ENCODE results near the gene DPH1.

DPH1 gene

GRCh38 chr17:2068519-2069051 is 38.6 kb downstream of the DPH1 start:
- Histone ChIP-seq H3K4me3 (ENCODE audit: insufficient read depth, low read depth, low read length, poor library complexity, severe bottlenecking) (no peak overlapping the region), H3K4me1 (ENCODE audit: control insufficient read depth, insufficient read depth, low read length, poor library complexity, severe bottlenecking) (no peaks in the 10 kb centered on the region), H3K9me3 (ENCODE audit: control insufficient read depth, low read length) (no peaks in the 10 kb centered on the region), H3K27ac (ENCODE audit: insufficient read depth, low read length, poor library complexity, severe bottlenecking) (no peak overlapping the region), H3K27me3 (replicated peaks; ENCODE audit: control insufficient read depth, insufficient read depth, low read length, poor library complexity, severe bottlenecking) (no peaks in the 10 kb centered on the region), H3K36me3 (ENCODE audit: control insufficient read depth, insufficient read depth, low read length) (peaks cover 59% of the 10 kb centered on the region)
- DNase-seq, result no peak

GRCh38 chr17:2070241-2071023 is 40.5 kb downstream of the DPH1 start:
- Histone ChIP-seq H3K27me3 (replicated peaks; ENCODE audit: control insufficient read depth, insufficient read depth, low read length, poor library complexity, severe bottlenecking) (no peaks in the 10 kb centered on the region), H3K27ac (ENCODE audit: insufficient read depth, low read length, poor library complexity, severe bottlenecking) (no peak overlapping the region), H3K4me3 (ENCODE audit: insufficient read depth, low read depth, low read length, poor library complexity, severe bottlenecking) (no peak overlapping the region), H3K4me1 (ENCODE audit: control insufficient read depth, insufficient read depth, low read length, poor library complexity, severe bottlenecking) (no peaks in the 10 kb centered on the region), H3K36me3 (ENCODE audit: control insufficient read depth, insufficient read depth, low read length) (peaks cover 55% of the 10 kb centered on the region), H3K9me3 (ENCODE audit: control insufficient read depth, low read length) (no peaks in the 10 kb centered on the region)
- no peak for DNase-seq

- H3K27ac ChIP-seq (ENCODE audit: insufficient read depth, low read length, poor library complexity, severe bottlenecking), result no peak overlapping the region
- DNase-seq, result no peak
- H3K27me3 ChIP-seq (replicated peaks; ENCODE audit: control insufficient read depth, insufficient read depth, low read length, poor library complexity, severe bottlenecking), result no peaks in the 10 kb centered on the region
- H3K4me3 ChIP-seq (ENCODE audit: insufficient read depth, low read depth, low read length, poor library complexity, severe bottlenecking), result no peak overlapping the region
- peaks cover 54% of the 10 kb centered on the region for H3K36me3 ChIP-seq (ENCODE audit: control insufficient read depth, insufficient read depth, low read length)
- no peaks in the 10 kb centered on the region for H3K9me3 ChIP-seq (ENCODE audit: control insufficient read depth, low read length)
- no peaks in the 10 kb centered on the region for H3K4me1 ChIP-seq (ENCODE audit: control insufficient read depth, insufficient read depth, low read length, poor library complexity, severe bottlenecking)
Measured at GRCh38 chr17:2071024-2071385, 41.1 kb downstream of the DPH1 start.

GRCh38 chr17:2071455-2072281 is 41.7 kb downstream of the DPH1 start:
- no peak for DNase-seq
- Histone ChIP-seq H3K4me3 (ENCODE audit: insufficient read depth, low read depth, low read length, poor library complexity, severe bottlenecking) (no peak overlapping the region), H3K9me3 (ENCODE audit: control insufficient read depth, low read length) (no peaks in the 10 kb centered on the region), H3K27ac (ENCODE audit: insufficient read depth, low read length, poor library complexity, severe bottlenecking) (no peak overlapping the region), H3K27me3 (replicated peaks; ENCODE audit: control insufficient read depth, insufficient read depth, low read length, poor library complexity, severe bottlenecking) (no peaks in the 10 kb centered on the region), H3K4me1 (ENCODE audit: control insufficient read depth, insufficient read depth, low read length, poor library complexity, severe bottlenecking) (no peaks in the 10 kb centered on the region), H3K36me3 (ENCODE audit: control insufficient read depth, insufficient read depth, low read length) (peaks cover 52% of the 10 kb centered on the region)

- no peaks in the 10 kb centered on the region for H3K9me3 ChIP-seq (ENCODE audit: control insufficient read depth, low read length)
- H3K36me3 ChIP-seq (ENCODE audit: control insufficient read depth, insufficient read depth, low read length), result peaks cover 38% of the 10 kb centered on the region
- no peak overlapping the region for H3K27ac ChIP-seq (ENCODE audit: insufficient read depth, low read length, poor library complexity, severe bottlenecking)
- H3K4me1 ChIP-seq (ENCODE audit: control insufficient read depth, insufficient read depth, low read length, poor library complexity, severe bottlenecking), result no peaks in the 10 kb centered on the region
- DNase-seq, result no peak
- H3K4me3 ChIP-seq (ENCODE audit: insufficient read depth, low read depth, low read length, poor library complexity, severe bottlenecking), result no peak overlapping the region
- H3K27me3 ChIP-seq (replicated peaks; ENCODE audit: control insufficient read depth, insufficient read depth, low read length, poor library complexity, severe bottlenecking), result no peaks in the 10 kb centered on the region
Measured at GRCh38 chr17:2074919-2075318, 45.0 kb downstream of the DPH1 start.

- no peak for DNase-seq
- Histone ChIP-seq H3K9me3 (ENCODE audit: control insufficient read depth, low read length) (no peaks in the 10 kb centered on the region), H3K27ac (ENCODE audit: insufficient read depth, low read length, poor library complexity, severe bottlenecking) (no peak overlapping the region), H3K36me3 (ENCODE audit: control insufficient read depth, insufficient read depth, low read length) (peaks cover 43% of the 10 kb centered on the region), H3K4me1 (ENCODE audit: control insufficient read depth, insufficient read depth, low read length, poor library complexity, severe bottlenecking) (no peaks in the 10 kb centered on the region), H3K4me3 (ENCODE audit: insufficient read depth, low read depth, low read length, poor library complexity, severe bottlenecking) (no peak overlapping the region), H3K27me3 (replicated peaks; ENCODE audit: control insufficient read depth, insufficient read depth, low read length, poor library complexity, severe bottlenecking) (no peaks in the 10 kb centered on the region)
Measured at GRCh38 chr17:2075336-2076086, 45.6 kb downstream of the DPH1 start.

GRCh38 chr17:2076087-2076984 is 46.4 kb downstream of the DPH1 start:
- Histone ChIP-seq H3K36me3 (ENCODE audit: control insufficient read depth, insufficient read depth, low read length) (peaks cover 49% of the 10 kb centered on the region), H3K27ac (ENCODE audit: insufficient read depth, low read length, poor library complexity, severe bottlenecking) (no peak overlapping the region)

GRCh38 chr17:2077040-2077439 is 47.1 kb downstream of the DPH1 start:
- Histone ChIP-seq H3K4me1 (ENCODE audit: control insufficient read depth, insufficient read depth, low read length, poor library complexity, severe bottlenecking) (no peaks in the 10 kb centered on the region), H3K27ac (ENCODE audit: insufficient read depth, low read length, poor library complexity, severe bottlenecking) (no peak overlapping the region), H3K36me3 (ENCODE audit: control insufficient read depth, insufficient read depth, low read length) (peaks cover 51% of the 10 kb centered on the region), H3K4me3 (ENCODE audit: insufficient read depth, low read depth, low read length, poor library complexity, severe bottlenecking) (no peak overlapping the region), H3K9me3 (ENCODE audit: control insufficient read depth, low read length) (no peaks in the 10 kb centered on the region), H3K27me3 (replicated peaks; ENCODE audit: control insufficient read depth, insufficient read depth, low read length, poor library complexity, severe bottlenecking) (no peaks in the 10 kb centered on the region)
- DNase-seq, result no peak

More at GRCh38 chr17:2076087-2076984, 46.4 kb downstream of the DPH1 start:
- Histone ChIP-seq H3K27me3 (replicated peaks; ENCODE audit: control insufficient read depth, insufficient read depth, low read length, poor library complexity, severe bottlenecking) (no peaks in the 10 kb centered on the region), H3K9me3 (ENCODE audit: control insufficient read depth, low read length) (no peaks in the 10 kb centered on the region), H3K4me3 (ENCODE audit: insufficient read depth, low read depth, low read length, poor library complexity, severe bottlenecking) (no peak overlapping the region), H3K4me1 (ENCODE audit: control insufficient read depth, insufficient read depth, low read length, poor library complexity, severe bottlenecking) (no peaks in the 10 kb centered on the region)
- no peak for DNase-seq

- no peak for DNase-seq
- Histone ChIP-seq H3K27ac (ENCODE audit: insufficient read depth, low read length, poor library complexity, severe bottlenecking) (no peak overlapping the region), H3K36me3 (ENCODE audit: control insufficient read depth, insufficient read depth, low read length) (peaks cover 51% of the 10 kb centered on the region), H3K4me3 (ENCODE audit: insufficient read depth, low read depth, low read length, poor library complexity, severe bottlenecking) (no peak overlapping the region), H3K4me1 (ENCODE audit: control insufficient read depth, insufficient read depth, low read length, poor library complexity, severe bottlenecking) (no peaks in the 10 kb centered on the region), H3K9me3 (ENCODE audit: control insufficient read depth, low read length) (no peaks in the 10 kb centered on the region), H3K27me3 (replicated peaks; ENCODE audit: control insufficient read depth, insufficient read depth, low read length, poor library complexity, severe bottlenecking) (no peaks in the 10 kb centered on the region)
Measured at GRCh38 chr17:2081564-2081963, 51.6 kb downstream of the DPH1 start.
